ENCODE results near the gene ORC6.

ORC6 gene

DNA sequence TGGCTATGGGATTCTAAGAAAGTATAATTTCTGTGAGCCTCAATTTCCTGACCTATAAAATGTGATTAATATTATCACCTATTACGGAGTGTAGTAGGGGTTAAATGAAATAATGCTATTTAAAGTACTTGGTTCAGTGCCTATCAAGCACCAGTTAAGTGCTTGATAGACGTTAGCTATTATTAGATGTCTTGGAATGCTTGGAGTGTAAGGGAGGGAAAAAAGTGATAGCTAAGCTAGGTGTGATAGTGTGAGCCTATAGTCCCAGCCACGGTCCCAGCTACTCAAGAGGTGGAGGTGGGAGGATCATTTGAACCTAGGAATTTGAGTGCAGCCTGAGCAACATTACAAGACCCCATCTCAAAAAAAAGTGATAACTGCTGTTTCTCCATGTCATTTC lies 7.5 kb downstream of the ORC6 start:
- DNase-seq (ENCODE audit: low read depth in 1 of 2, low spot score in 1 of 2): no peak
- no peak overlapping the region for H3K27ac ChIP-seq (replicated peaks)
- no peak overlapping the region for H3K4me3 ChIP-seq (replicated peaks; ENCODE audit: insufficient read depth, low read length)
- TF ChIP-seq GABPA (IDR thresholded peaks at IDR 0.05; ENCODE audit: low read depth): no peak
- no peak for TF ChIP-seq CTCF (IDR thresholded peaks at IDR 0.05; ENCODE audit: insufficient read depth, low read length)
- TF ChIP-seq POLR2AphosphoS5 (IDR thresholded peaks at IDR 0.05; ENCODE audit: low read depth): no peak
- TF ChIP-seq, protein P1, sequence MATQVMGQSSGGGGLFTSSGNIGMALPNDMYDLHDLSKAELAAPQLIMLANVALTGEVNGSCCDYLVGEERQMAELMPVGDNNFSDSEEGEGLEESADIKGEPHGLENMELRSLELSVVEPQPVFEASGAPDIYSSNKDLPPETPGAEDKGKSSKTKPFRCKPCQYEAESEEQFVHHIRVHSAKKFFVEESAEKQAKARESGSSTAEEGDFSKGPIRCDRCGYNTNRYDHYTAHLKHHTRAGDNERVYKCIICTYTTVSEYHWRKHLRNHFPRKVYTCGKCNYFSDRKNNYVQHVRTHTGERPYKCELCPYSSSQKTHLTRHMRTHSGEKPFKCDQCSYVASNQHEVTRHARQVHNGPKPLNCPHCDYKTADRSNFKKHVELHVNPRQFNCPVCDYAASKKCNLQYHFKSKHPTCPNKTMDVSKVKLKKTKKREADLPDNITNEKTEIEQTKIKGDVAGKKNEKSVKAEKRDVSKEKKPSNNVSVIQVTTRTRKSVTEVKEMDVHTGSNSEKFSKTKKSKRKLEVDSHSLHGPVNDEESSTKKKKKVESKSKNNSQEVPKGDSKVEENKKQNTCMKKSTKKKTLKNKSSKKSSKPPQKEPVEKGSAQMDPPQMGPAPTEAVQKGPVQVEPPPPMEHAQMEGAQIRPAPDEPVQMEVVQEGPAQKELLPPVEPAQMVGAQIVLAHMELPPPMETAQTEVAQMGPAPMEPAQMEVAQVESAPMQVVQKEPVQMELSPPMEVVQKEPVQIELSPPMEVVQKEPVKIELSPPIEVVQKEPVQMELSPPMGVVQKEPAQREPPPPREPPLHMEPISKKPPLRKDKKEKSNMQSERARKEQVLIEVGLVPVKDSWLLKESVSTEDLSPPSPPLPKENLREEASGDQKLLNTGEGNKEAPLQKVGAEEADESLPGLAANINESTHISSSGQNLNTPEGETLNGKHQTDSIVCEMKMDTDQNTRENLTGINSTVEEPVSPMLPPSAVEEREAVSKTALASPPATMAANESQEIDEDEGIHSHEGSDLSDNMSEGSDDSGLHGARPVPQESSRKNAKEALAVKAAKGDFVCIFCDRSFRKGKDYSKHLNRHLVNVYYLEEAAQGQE (IDR thresholded peaks at IDR 0.05; ENCODE audit: insufficient replicate concordance, low read depth): no peak
- TF ChIP-seq SPI1 (IDR thresholded peaks at IDR 0.05; ENCODE audit: borderline replicate concordance, low read depth): no peak
- H3K27me3 ChIP-seq (ENCODE audit: insufficient read depth, poor library complexity, severe bottlenecking): no peaks in the 10 kb centered on the region

- H3K27me3 ChIP-seq (ENCODE audit: insufficient read depth, poor library complexity, severe bottlenecking): no peaks in the 10 kb centered on the region
- no peak for DNase-seq (ENCODE audit: low read depth in 1 of 2, low spot score in 1 of 2)
- no peak for TF ChIP-seq CTCF (IDR thresholded peaks at IDR 0.05; ENCODE audit: insufficient read depth, low read length)
- no peak for TF ChIP-seq SPI1 (IDR thresholded peaks at IDR 0.05; ENCODE audit: borderline replicate concordance, low read depth)
- TF ChIP-seq GABPA (IDR thresholded peaks at IDR 0.05; ENCODE audit: low read depth): no peak
- no peak for TF ChIP-seq POLR2AphosphoS5 (IDR thresholded peaks at IDR 0.05; ENCODE audit: low read depth)
- TF ChIP-seq, protein P1 (IDR thresholded peaks at IDR 0.05; ENCODE audit: insufficient replicate concordance, low read depth): no peak
Measured at GRCh38 chr16:46700048-46700447, 10.6 kb downstream of the ORC6 start.

GRCh38 chr16:46701615-46702014 lies 12.2 kb downstream of the ORC6 start:
- Histone ChIP-seq H3K27me3 (ENCODE audit: insufficient read depth, poor library complexity, severe bottlenecking) (no peaks in the 10 kb centered on the region), H3K27ac (replicated peaks) (no peak overlapping the region), H3K4me3 (replicated peaks; ENCODE audit: insufficient read depth, low read length) (no peak overlapping the region)
- no peak for DNase-seq (ENCODE audit: low read depth in 1 of 2, low spot score in 1 of 2)
- TF ChIP-seq GABPA (IDR thresholded peaks at IDR 0.05; ENCODE audit: low read depth): no peak
- TF ChIP-seq, protein P1 (IDR thresholded peaks at IDR 0.05; ENCODE audit: insufficient replicate concordance, low read depth): no peak

More at GRCh38 chr16:46700048-46700447, 10.6 kb downstream of the ORC6 start:
- Histone ChIP-seq H3K4me3 (replicated peaks; ENCODE audit: insufficient read depth, low read length) (no peak overlapping the region), H3K27ac (replicated peaks) (no peak overlapping the region)

DNA sequence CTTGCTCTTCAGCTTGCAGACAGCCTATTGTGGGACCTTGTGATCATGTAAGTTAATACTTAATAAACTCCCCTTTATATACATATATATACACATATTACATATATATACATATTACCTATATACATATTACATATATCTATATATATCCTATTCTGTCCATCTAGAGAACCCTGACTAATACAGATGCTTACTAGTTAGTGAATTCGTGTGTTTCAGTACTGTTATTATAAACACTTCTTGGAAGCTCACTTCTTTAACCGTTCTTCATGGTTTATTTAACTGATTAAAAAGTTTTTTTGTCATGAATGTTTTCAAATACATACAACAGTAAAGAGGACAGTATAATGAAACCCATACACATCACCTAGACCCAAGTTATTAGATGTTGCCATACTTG lies 12.6 kb downstream of the ORC6 start:
- H3K27ac ChIP-seq (replicated peaks): no peak overlapping the region
- H3K4me3 ChIP-seq (replicated peaks; ENCODE audit: insufficient read depth, low read length): no peak overlapping the region
- DNase-seq (ENCODE audit: low read depth in 1 of 2, low spot score in 1 of 2): no peak
- TF ChIP-seq SPI1 (IDR thresholded peaks at IDR 0.05; ENCODE audit: borderline replicate concordance, low read depth) (no peak), POLR2AphosphoS5 (IDR thresholded peaks at IDR 0.05; ENCODE audit: low read depth) (no peak), CTCF (IDR thresholded peaks at IDR 0.05; ENCODE audit: insufficient read depth, low read length) (no peak), GABPA (IDR thresholded peaks at IDR 0.05; ENCODE audit: low read depth) (no peak)
- TF ChIP-seq, protein P1 (IDR thresholded peaks at IDR 0.05; ENCODE audit: insufficient replicate concordance, low read depth): no peak
- H3K27me3 ChIP-seq (ENCODE audit: insufficient read depth, poor library complexity, severe bottlenecking): no peaks in the 10 kb centered on the region
